Esophagus muscularis mucosa (tissue), 3 donors: ENCODE results near the gene RIC8B.

Experiments
- POLR2A ChIP-seq: fragments of 450-650 bp; IDR thresholded peaks from one replicate; pipeline ENCODE4 v1.6.1; 2017; ENCODE audit warnings: antibody characterized with exemption, moderate library complexity, mild to moderate bottlenecking, low read depth
- TF ChIP-seq, protein P1 (sequence below), 3 experiments: fragments of 200-600 bp in 2 of 3; fragments of 450-650 bp in 1 of 3; sonication (generic) in 2 of 3; IDR thresholded peaks; one replicate each; pipeline ENCODE4 v1.5.1; 2017 to 2019; ENCODE audit warnings: antibody characterized with exemption in 3 of 3, mild to moderate bottlenecking in 2 of 3, moderate library complexity in 1 of 3

GRCh38 chr12:106758349-106759110 lies 16.0 kb upstream of the RIC8B start:
- TF ChIP-seq, protein P1, sequence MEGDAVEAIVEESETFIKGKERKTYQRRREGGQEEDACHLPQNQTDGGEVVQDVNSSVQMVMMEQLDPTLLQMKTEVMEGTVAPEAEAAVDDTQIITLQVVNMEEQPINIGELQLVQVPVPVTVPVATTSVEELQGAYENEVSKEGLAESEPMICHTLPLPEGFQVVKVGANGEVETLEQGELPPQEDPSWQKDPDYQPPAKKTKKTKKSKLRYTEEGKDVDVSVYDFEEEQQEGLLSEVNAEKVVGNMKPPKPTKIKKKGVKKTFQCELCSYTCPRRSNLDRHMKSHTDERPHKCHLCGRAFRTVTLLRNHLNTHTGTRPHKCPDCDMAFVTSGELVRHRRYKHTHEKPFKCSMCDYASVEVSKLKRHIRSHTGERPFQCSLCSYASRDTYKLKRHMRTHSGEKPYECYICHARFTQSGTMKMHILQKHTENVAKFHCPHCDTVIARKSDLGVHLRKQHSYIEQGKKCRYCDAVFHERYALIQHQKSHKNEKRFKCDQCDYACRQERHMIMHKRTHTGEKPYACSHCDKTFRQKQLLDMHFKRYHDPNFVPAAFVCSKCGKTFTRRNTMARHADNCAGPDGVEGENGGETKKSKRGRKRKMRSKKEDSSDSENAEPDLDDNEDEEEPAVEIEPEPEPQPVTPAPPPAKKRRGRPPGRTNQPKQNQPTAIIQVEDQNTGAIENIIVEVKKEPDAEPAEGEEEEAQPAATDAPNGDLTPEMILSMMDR (IDR thresholded peaks at IDR 0.05) = no peak
- no peak for TF ChIP-seq POLR2A
